HL-60 (cell line): ENCODE results near the gene SOAT2.

ENCODE experiments used
- POLR2AphosphoS5 ChIP-seq: IDR thresholded peaks from 2 replicates; pipeline ENCODE4 v1.6.1; 2012; ENCODE audit warnings: low read depth
- TF ChIP-seq, protein P1 (sequence below): IDR thresholded peaks from one replicate; pipeline ENCODE4 v1.5.1; 2011; ENCODE audit warnings: low read length, control low read depth, inconsistent platforms; ENCODE audit not compliant: insufficient read depth
- TF ChIP-seq, protein P2 (sequence below): IDR thresholded peaks from 2 replicates; pipeline ENCODE4 v1.6.1; 2012; ENCODE audit warnings: low read depth; ENCODE audit not compliant: insufficient replicate concordance

DNA sequence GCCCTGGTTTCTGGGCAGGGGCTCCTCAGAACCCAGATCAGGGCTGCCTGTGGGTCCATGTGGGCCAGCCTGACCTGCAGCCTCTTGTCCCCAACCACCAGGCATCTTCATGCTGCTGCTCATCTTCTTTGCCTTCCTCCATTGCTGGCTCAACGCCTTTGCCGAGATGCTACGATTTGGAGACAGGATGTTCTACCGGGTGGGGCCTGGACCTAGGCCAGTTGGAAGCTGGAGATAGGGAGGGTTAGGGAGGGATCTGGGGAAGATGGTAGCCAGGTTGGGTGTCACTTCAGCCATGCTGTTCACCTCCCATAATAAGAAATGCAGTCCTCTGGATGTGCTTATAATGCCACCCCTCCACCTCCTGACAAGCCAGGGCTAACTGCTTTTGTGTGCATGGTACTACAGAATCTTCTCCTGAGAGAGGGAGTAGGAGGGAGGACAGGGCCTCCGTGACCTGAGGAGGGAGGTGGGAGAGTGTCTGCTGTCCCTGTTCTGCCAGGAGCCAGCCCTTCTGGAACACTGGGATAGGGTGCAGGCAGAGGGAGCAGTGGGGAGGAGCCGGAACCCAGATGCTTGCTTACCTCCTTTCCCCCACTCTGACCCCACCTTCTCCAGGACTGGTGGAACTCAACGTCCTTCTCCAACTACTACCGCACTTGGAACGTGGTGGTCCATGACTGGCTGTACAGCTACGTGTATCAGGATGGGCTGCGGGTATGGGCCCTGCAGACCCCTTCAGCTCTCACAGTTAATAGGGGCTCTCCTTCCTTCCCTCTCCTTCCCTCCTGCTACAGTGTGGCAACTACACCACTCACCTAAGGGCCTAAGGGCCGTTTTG, 17.6 kb downstream of the SOAT2 start:
- TF ChIP-seq, protein P1, sequence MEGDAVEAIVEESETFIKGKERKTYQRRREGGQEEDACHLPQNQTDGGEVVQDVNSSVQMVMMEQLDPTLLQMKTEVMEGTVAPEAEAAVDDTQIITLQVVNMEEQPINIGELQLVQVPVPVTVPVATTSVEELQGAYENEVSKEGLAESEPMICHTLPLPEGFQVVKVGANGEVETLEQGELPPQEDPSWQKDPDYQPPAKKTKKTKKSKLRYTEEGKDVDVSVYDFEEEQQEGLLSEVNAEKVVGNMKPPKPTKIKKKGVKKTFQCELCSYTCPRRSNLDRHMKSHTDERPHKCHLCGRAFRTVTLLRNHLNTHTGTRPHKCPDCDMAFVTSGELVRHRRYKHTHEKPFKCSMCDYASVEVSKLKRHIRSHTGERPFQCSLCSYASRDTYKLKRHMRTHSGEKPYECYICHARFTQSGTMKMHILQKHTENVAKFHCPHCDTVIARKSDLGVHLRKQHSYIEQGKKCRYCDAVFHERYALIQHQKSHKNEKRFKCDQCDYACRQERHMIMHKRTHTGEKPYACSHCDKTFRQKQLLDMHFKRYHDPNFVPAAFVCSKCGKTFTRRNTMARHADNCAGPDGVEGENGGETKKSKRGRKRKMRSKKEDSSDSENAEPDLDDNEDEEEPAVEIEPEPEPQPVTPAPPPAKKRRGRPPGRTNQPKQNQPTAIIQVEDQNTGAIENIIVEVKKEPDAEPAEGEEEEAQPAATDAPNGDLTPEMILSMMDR: no peak
- no peak for TF ChIP-seq POLR2AphosphoS5
- TF ChIP-seq, protein P2, sequence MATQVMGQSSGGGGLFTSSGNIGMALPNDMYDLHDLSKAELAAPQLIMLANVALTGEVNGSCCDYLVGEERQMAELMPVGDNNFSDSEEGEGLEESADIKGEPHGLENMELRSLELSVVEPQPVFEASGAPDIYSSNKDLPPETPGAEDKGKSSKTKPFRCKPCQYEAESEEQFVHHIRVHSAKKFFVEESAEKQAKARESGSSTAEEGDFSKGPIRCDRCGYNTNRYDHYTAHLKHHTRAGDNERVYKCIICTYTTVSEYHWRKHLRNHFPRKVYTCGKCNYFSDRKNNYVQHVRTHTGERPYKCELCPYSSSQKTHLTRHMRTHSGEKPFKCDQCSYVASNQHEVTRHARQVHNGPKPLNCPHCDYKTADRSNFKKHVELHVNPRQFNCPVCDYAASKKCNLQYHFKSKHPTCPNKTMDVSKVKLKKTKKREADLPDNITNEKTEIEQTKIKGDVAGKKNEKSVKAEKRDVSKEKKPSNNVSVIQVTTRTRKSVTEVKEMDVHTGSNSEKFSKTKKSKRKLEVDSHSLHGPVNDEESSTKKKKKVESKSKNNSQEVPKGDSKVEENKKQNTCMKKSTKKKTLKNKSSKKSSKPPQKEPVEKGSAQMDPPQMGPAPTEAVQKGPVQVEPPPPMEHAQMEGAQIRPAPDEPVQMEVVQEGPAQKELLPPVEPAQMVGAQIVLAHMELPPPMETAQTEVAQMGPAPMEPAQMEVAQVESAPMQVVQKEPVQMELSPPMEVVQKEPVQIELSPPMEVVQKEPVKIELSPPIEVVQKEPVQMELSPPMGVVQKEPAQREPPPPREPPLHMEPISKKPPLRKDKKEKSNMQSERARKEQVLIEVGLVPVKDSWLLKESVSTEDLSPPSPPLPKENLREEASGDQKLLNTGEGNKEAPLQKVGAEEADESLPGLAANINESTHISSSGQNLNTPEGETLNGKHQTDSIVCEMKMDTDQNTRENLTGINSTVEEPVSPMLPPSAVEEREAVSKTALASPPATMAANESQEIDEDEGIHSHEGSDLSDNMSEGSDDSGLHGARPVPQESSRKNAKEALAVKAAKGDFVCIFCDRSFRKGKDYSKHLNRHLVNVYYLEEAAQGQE: no peak
